HG03060 (cell line): Measurements from ENCODE around the gene KLHL20.

Experiments used
- ATAC-seq: cut with Tn5 transposase; IDR thresholded peaks from one replicate; pipeline ENCODE4 v1.9.1; 2021; ENCODE audit warnings: low read depth, moderate number of reproducible peaks; ENCODE audit not compliant: unreplicated experiment

The KLHL20 gene

DNA sequence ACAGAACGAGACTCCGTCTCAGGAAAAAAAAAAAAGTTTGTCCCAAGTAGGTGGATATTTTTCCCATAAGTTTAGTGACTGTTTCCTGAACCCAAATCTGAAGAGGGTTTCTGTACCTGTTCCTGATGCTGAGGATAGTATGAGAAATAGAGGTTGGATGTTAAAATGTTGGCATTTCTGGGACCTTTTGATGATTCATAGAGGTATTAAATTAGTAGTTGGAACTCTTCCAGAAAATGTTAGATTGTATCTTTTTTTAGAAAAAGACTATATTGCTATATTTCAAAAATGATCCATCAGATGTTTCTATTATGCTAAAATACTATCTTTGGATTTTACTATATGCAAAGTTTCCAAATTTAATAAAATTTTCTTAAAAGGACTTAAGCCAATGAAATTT, 112.8 kb downstream of the KLHL20 start:
- no peak for ATAC-seq

- ATAC-seq, result no peak
Measured at GRCh38 chr1:173832748-173833147, 118.0 kb downstream of the KLHL20 start.
